Liver (tissue), 9 donors: ENCODE data around the gene PLA2G4E. TPM values are rescaled to one million over a fixed set of nuclear protein-coding genes. Genes with fewer than 3 reads are reported as not detected.
A peak's percentile ranks its signal among the peaks of the same experiment; 100 is the strongest.

Experiments used
- DNase-seq: peaks from one replicate; pipeline ENCODE4 v3.0.0-alpha.2; 2017; ENCODE audit warnings: low spot score
- H3K27ac ChIP-seq, 2 donors: one replicate each; pipeline ENCODE4 v1.7.0; 2013; ENCODE audit warnings: inconsistent platforms in 2 of 2, low read length in 2 of 2, control low read depth in 1 of 2, low read depth in 1 of 2, mild to moderate bottlenecking in 1 of 2
- H3K27me3 ChIP-seq, 4 donors: one replicate each; pipeline versions ENCODE4 v1.6.1 to v1.7.0; 2013; ENCODE audit warnings: low read length in 3 of 4, inconsistent platforms in 1 of 4, mild to moderate bottlenecking in 1 of 4, moderate library complexity in 1 of 4; ENCODE audit not compliant: control insufficient read depth in 4 of 4, insufficient read depth in 4 of 4
- H3K36me3 ChIP-seq, 4 donors: one replicate each; pipeline versions ENCODE4 v1.6.1 to v1.7.0; 2013; ENCODE audit warnings: low read length in 3 of 4, mild to moderate bottlenecking in 3 of 4, low read depth in 1 of 4, moderate library complexity in 1 of 4; ENCODE audit not compliant: control insufficient read depth in 4 of 4, insufficient read depth in 3 of 4
- H3K4me1 ChIP-seq, 4 donors: one replicate each; pipeline versions ENCODE4 v1.6.1 to v1.7.0; 2013; ENCODE audit warnings: low read length in 3 of 4, mild to moderate bottlenecking in 3 of 4, moderate library complexity in 1 of 4; ENCODE audit not compliant: control insufficient read depth in 4 of 4, insufficient read depth in 4 of 4
- H3K4me3 ChIP-seq, 3 donors: one replicate each; pipeline versions ENCODE4 v1.6.1 to v1.7.0; 2013; ENCODE audit warnings: low read length in 3 of 3, control low read depth in 1 of 3, low read depth in 1 of 3, mild to moderate bottlenecking in 1 of 3
- H3K9ac ChIP-seq, 2 donors: one replicate each; pipeline ENCODE4 v1.7.0; 2013; ENCODE audit warnings: low read length in 2 of 2, mild to moderate bottlenecking in 2 of 2, moderate library complexity in 2 of 2, control low read depth in 1 of 2, low read depth in 1 of 2
- H3K9me3 ChIP-seq, 4 donors: one replicate each; pipeline versions ENCODE4 v1.6.1 to v1.7.0; 2013; ENCODE audit warnings: low read length in 3 of 4; ENCODE audit not compliant: control insufficient read depth in 4 of 4
- CTCF ChIP-seq: fragments of 150-350 bp; IDR thresholded peaks from 2 replicates; pipeline ENCODE4 v1.5.1; 2017; ENCODE audit warnings: improper control_type of control experiment, low read depth, low read length; ENCODE audit not compliant: missing input control
- EGR1 ChIP-seq, 2 donors: IDR thresholded peaks; 2 replicates each; pipeline ENCODE4 v1.6.1; 2016 to 2018; ENCODE audit warnings: antibody characterized with exemption in 2 of 2, low read depth in 2 of 2
- FOXA1 ChIP-seq: IDR thresholded peaks from 2 replicates; pipeline ENCODE4 v1.6.1; 2016; ENCODE audit warnings: antibody characterized with exemption
- FOXA2 ChIP-seq: IDR thresholded peaks from 2 replicates; pipeline ENCODE4 v1.6.1; 2016; ENCODE audit warnings: antibody characterized with exemption
- GABPA ChIP-seq, 2 donors: IDR thresholded peaks in 1 of 2; conservative IDR thresholded peaks in 1 of 2; 2 replicates each; pipeline ENCODE4 v1.6.1; 2016; ENCODE audit warnings: antibody characterized with exemption in 2 of 2, mild to moderate bottlenecking in 1 of 2, moderate library complexity in 1 of 2
- HNF4A ChIP-seq, 2 donors: conservative IDR thresholded peaks; 2 replicates each; pipeline ENCODE4 v1.6.1; 2016; ENCODE audit warnings: antibody characterized with exemption in 2 of 2, mild to moderate bottlenecking in 2 of 2
- HNF4G ChIP-seq: IDR thresholded peaks from 2 replicates; pipeline ENCODE4 v1.6.1; 2016; ENCODE audit warnings: antibody characterized with exemption
- JUND ChIP-seq, 2 donors: IDR thresholded peaks; 2 replicates each; pipeline ENCODE4 v1.6.1; 2016; ENCODE audit warnings: antibody characterized with exemption in 2 of 2
- MAX ChIP-seq: IDR thresholded peaks from 2 replicates; pipeline ENCODE4 v1.6.1; 2016; ENCODE audit warnings: antibody characterized with exemption
- NR2F2 ChIP-seq: IDR thresholded peaks from 2 replicates; pipeline ENCODE4 v1.6.1; 2016; ENCODE audit warnings: antibody characterized with exemption
- RAD21 ChIP-seq, 2 donors: IDR thresholded peaks; 2 replicates each; pipeline ENCODE4 v1.6.1; 2016; ENCODE audit warnings: antibody characterized with exemption in 2 of 2, mild to moderate bottlenecking in 2 of 2
- REST ChIP-seq: IDR thresholded peaks from 2 replicates; pipeline ENCODE4 v1.6.1; 2016; ENCODE audit warnings: antibody characterized with exemption, mild to moderate bottlenecking
- RXRA ChIP-seq, 2 donors: IDR thresholded peaks; 2 replicates each; pipeline ENCODE4 v1.6.1; 2017 to 2018; ENCODE audit warnings: antibody characterized with exemption in 2 of 2, mild to moderate bottlenecking in 1 of 2
- YY1 ChIP-seq: IDR thresholded peaks from 2 replicates; pipeline ENCODE4 v1.6.1; 2016; ENCODE audit warnings: antibody characterized with exemption, mild to moderate bottlenecking
- ZBTB33 ChIP-seq: IDR thresholded peaks from 2 replicates; pipeline ENCODE4 v1.6.1; 2016; ENCODE audit warnings: antibody characterized with exemption
- WGBS: extraction: QIAGEN DNeasy Blood & Tissue Kit; methylation state at CpG from one replicate; pipeline ENCODE4 v1.1.7; 2013; 5-methylcytosine and 5-hydroxymethylcytosine counted together
- polyA plus RNA-seq, 2 donors: library from polyadenylated mRNA; stranded (reverse) in 1 of 2; unstranded in 1 of 2; fragments of 200-250 nt in 1 of 2; fragments of >200 nt in 1 of 2; fragmentation: Nextera tagmentation in 1 of 2; extraction: Ambion mirVana in 1 of 2; gene quantifications; one replicate each; pipeline versions ENCODE4 v1.2.1 to v1.2.3, GENCODE V29; 2013 to 2015
- total RNA-seq, 2 donors: library from RNA; depleted of rRNA; stranded (reverse); fragments of >200 nt; gene quantifications; one replicate each; pipeline ENCODE4 v1.2.3, GENCODE V29; 2014
- donor health status: healthy.
- donor health status: healthy.
- donor health status: healthy.
- donor health status: healthy.
- donor health status: healthy.

PLA2G4E gene
- total and polyA plus RNA-seq, 4 donors, result not detected

- WGBS, result 71% methylated on average over 19 of the region's 19 CpGs
- Histone ChIP-seq H3K4me3 (no peak overlapping the region), H3K9me3 (no peaks in the 10 kb centered on the region), H3K4me1 (no peaks in the 10 kb centered on the region), H3K36me3 (peaks cover 4 to 13% (median 6%) of the 10 kb centered on the region in 4 donors), H3K27me3 (no peaks in the 10 kb centered on the region), H3K27ac (peak overlapping the region; percentile 53), H3K9ac (peak overlapping the region in 1 of 2 donors; percentile 27)
- DNase-seq, result no peak
- TF ChIP-seq NR2F2 (peak; percentile 43), GABPA (IDR thresholded peaks at IDR 0.05 in 1 of 2, conservative IDR thresholded peaks at IDR 0.05 in 1 of 2) (peak; percentile 48 to 64), CTCF (no peak)
Measured at GRCh38 chr15:41936649-41937567, 83.9 kb downstream of the PLA2G4E start.

- Histone ChIP-seq H3K27me3 (no peaks in the 10 kb centered on the region), H3K36me3 (peaks cover 0 to 10% (median 5%) of the 10 kb centered on the region in 4 donors), H3K4me3 (no peak overlapping the region), H3K27ac (peak overlapping the region; percentile 26 to 42), H3K4me1 (peaks cover 0 to under 1% (median 0%) of the 10 kb centered on the region in 4 donors), H3K9me3 (no peaks in the 10 kb centered on the region), H3K9ac (no peak overlapping the region)
- no peak for DNase-seq
- TF ChIP-seq HNF4G (no peak), FOXA1 (no peak), REST (no peak), FOXA2 (no peak), CTCF (no peak), HNF4A (conservative IDR thresholded peaks at IDR 0.05) (no peak), YY1 (no peak), RAD21 (IDR thresholded peaks at IDR 0.05) (no peak), RXRA (IDR thresholded peaks at IDR 0.05) (no peak), NR2F2 (no peak), MAX (no peak), JUND (IDR thresholded peaks at IDR 0.05) (no peak), EGR1 (IDR thresholded peaks at IDR 0.05; ENCODE audit: low read depth in 2 of 2) (no peak), GABPA (IDR thresholded peaks at IDR 0.05 in 1 of 2, conservative IDR thresholded peaks at IDR 0.05 in 1 of 2) (no peak), ZBTB33 (no peak)
- WGBS, result 90% methylated on average over 3 of the region's 3 CpGs
Measured at GRCh38 chr15:41936155-41936554, 84.7 kb downstream of the PLA2G4E start.
